ENCODE measurements around the gene ADISSP. TPM values are rescaled to one million over a fixed set of nuclear protein-coding genes. Genes with fewer than 3 reads are reported as not detected.

ADISSP gene
- polyA plus RNA-seq, 3 donors: 59.6 to 78.5 (median 68.5) TPM

- no peak for TF ChIP-seq CTCF (IDR thresholded peaks at IDR 0.05)
- peaks cover 77% of the 10 kb centered on the region for H3K4me1 Mint-ChIP-seq
- H3K27ac Mint-ChIP-seq: peak overlapping the region; percentile 81 to 93 (median 89)
- peak overlapping the region; percentile 73 to 83 for H3K27ac ChIP-seq (ENCODE audit: low read depth in 1 of 2, low read length in 2 of 2)
- H4K20me1 ChIP-seq (ENCODE audit: insufficient read depth, low read length): peaks cover 25% of the 10 kb centered on the region
- H3K4me3 ChIP-seq (replicated peaks in 1 of 3; ENCODE audit: low read depth in 2 of 3, low read length in 3 of 3): peak overlapping the region in 1 of 3 experiments; percentile 96
- H3K27me3 Mint-ChIP-seq (ENCODE audit: low read depth in 3 of 3): peaks cover 0 to 1% (median 0%) of the 10 kb centered on the region in 3 donors
- peaks cover 18 to 30% of the 10 kb centered on the region in 2 donors for H3K36me3 Mint-ChIP-seq
- 76% methylated on average over 8 of the region's 8 CpGs for WGBS (ENCODE audit: insufficient coverage)
- H3K4me2 ChIP-seq (replicated peaks; ENCODE audit: extremely low read depth, low read length, poor library complexity, severe bottlenecking): peak overlapping the region; percentile 100
- peak; percentile 66 to 78 (median 77) for DNase-seq
- H3K4me3 Mint-ChIP-seq: peak overlapping the region in 1 of 2 donors; percentile 95
- no peaks in the 10 kb centered on the region for H3K9me3 Mint-ChIP-seq
- no peaks in the 10 kb centered on the region for H3K27me3 ChIP-seq (ENCODE audit: control insufficient read depth in 2 of 2, insufficient read depth in 2 of 2, low read length in 2 of 2)
- peaks cover 64 to 74% of the 10 kb centered on the region in 2 donors for H3K4me1 ChIP-seq (ENCODE audit: control insufficient read depth in 1 of 2, insufficient read depth in 2 of 2, low read length in 2 of 2)
- peaks cover 22 to 32% of the 10 kb centered on the region in 2 donors for H3K36me3 ChIP-seq (replicated peaks in 1 of 2; ENCODE audit: control insufficient read depth in 1 of 2, insufficient read depth in 2 of 2, low read length in 2 of 2)
- peaks cover 81% of the 10 kb centered on the region for H3K79me2 ChIP-seq (ENCODE audit: insufficient read depth, low read length)
- peak overlapping the region; percentile 5 for H3K9ac ChIP-seq (ENCODE audit: insufficient read depth, low read length, poor library complexity, severe bottlenecking)
- intact Hi-C loops (cut with micrococcal nuclease): loop anchor here (10.0 kb wide), 2 partner anchors 51 to 61 kb away; partner anchors contain the start of gene AP5S1 (in 1 of the 2)
- no peaks in the 10 kb centered on the region for H3K9me3 ChIP-seq (replicated peaks in 1 of 2; ENCODE audit: control insufficient read depth in 1 of 2, insufficient read depth in 1 of 2, low read length in 2 of 2)
- no peak overlapping the region for H2AFZ ChIP-seq (ENCODE audit: insufficient read depth, low read depth, low read length, poor library complexity, severe bottlenecking)
Observed at GRCh38 chr20:3763671-3764601, 3.6 kb downstream of the ADISSP start.

GRCh38 chr20:3760655-3761348, 6.8 kb downstream of the ADISSP start:
- H3K79me2 ChIP-seq (ENCODE audit: insufficient read depth, low read length): peaks cover 83% of the 10 kb centered on the region
- H4K20me1 ChIP-seq (ENCODE audit: insufficient read depth, low read length): peaks cover 30% of the 10 kb centered on the region
- no peak overlapping the region for H3K4me3 Mint-ChIP-seq
- H3K27ac Mint-ChIP-seq: peak overlapping the region in 5 of 7 donors; percentile 42 to 78 (median 57)
- 79% methylated on average over 8 of the region's 10 CpGs for WGBS (ENCODE audit: insufficient coverage)
- H3K4me1 ChIP-seq (ENCODE audit: control insufficient read depth in 1 of 2, insufficient read depth in 2 of 2, low read length in 2 of 2): peaks cover 59 to 67% of the 10 kb centered on the region in 2 donors
- H3K36me3 ChIP-seq (replicated peaks in 1 of 2; ENCODE audit: control insufficient read depth in 1 of 2, insufficient read depth in 2 of 2, low read length in 2 of 2): peaks cover 37 to 57% of the 10 kb centered on the region in 2 donors
- no peaks in the 10 kb centered on the region for H3K9me3 Mint-ChIP-seq
- H3K27me3 ChIP-seq (ENCODE audit: control insufficient read depth in 2 of 2, insufficient read depth in 2 of 2, low read length in 2 of 2): no peaks in the 10 kb centered on the region
- H3K9ac ChIP-seq (ENCODE audit: insufficient read depth, low read length, poor library complexity, severe bottlenecking): no peak overlapping the region
- no peak overlapping the region for H3K4me3 ChIP-seq (replicated peaks in 1 of 3; ENCODE audit: low read depth in 2 of 3, low read length in 3 of 3)
- H3K9me3 ChIP-seq (replicated peaks in 1 of 2; ENCODE audit: control insufficient read depth in 1 of 2, insufficient read depth in 1 of 2, low read length in 2 of 2): no peaks in the 10 kb centered on the region
- no peak overlapping the region for H3K4me2 ChIP-seq (replicated peaks; ENCODE audit: extremely low read depth, low read length, poor library complexity, severe bottlenecking)
- H3K4me1 Mint-ChIP-seq: peaks cover 78% of the 10 kb centered on the region
- no peak overlapping the region for H2AFZ ChIP-seq (ENCODE audit: insufficient read depth, low read depth, low read length, poor library complexity, severe bottlenecking)
- no peak for TF ChIP-seq CTCF (IDR thresholded peaks at IDR 0.05)
- intact Hi-C loops (cut with micrococcal nuclease): loop anchor here (10.0 kb wide), 2 partner anchors 54 to 64 kb away; partner anchors contain the start of gene AP5S1 (in 1 of the 2)
- peak overlapping the region; percentile 6 to 67 for H3K27ac ChIP-seq (ENCODE audit: low read depth in 1 of 2, low read length in 2 of 2)
- no peak for DNase-seq
- H3K27me3 Mint-ChIP-seq (ENCODE audit: low read depth in 3 of 3): peaks cover 0 to 6% (median 0%) of the 10 kb centered on the region in 3 donors
- peaks cover 42 to 56% of the 10 kb centered on the region in 2 donors for H3K36me3 Mint-ChIP-seq

Data from CD14-positive monocyte (primary cell).